ENCODE measurements around the gene BTRC. TPM values are rescaled to one million over a fixed set of nuclear protein-coding genes. Genes with fewer than 3 reads are reported as not detected.
"Not testable (repeated sequence)": the region's sequence is repeated elsewhere in the genome, so short reads cannot be mapped to it uniquely, and the experiment has no call there.

The BTRC gene
- total and polyA plus RNA-seq, 12 donors = 9.5 to 49.9 (median 34.2) TPM

- Histone ChIP-seq H3K4me1 (no peaks in the 10 kb centered on the region), H3K27me3 (no peaks in the 10 kb centered on the region), H3K36me3 (peaks cover 0 to 25% (median 0%) of the 10 kb centered on the region in 9 donors), H3K9me3 (peaks cover 0 to 20% (median 3%) of the 10 kb centered on the region in 11 donors), H3K4me3 (no peak overlapping the region), H3K27ac (no peak overlapping the region)
- DNase-seq = no peak
- intact Hi-C loops (cut with DNase I) = no loop called here
- no peak for TF ChIP-seq CTCF (IDR thresholded peaks at IDR 0.05)
- ATAC-seq = no peak
Measured at GRCh38 chr10:101411598-101411997, 57.6 kb downstream of the BTRC start.

GRCh38 chr10:101414034-101414433 is 60.1 kb downstream of the BTRC start:
- DNase-seq (no peak), ATAC-seq (no peak)
- H3K9me3 ChIP-seq = peaks cover 0 to 20% (median 3%) of the 10 kb centered on the region in 11 donors
- H3K36me3 ChIP-seq = peaks cover 0 to 7% (median 0%) of the 10 kb centered on the region in 9 donors
- no peak for TF ChIP-seq CTCF (IDR thresholded peaks at IDR 0.05)
- no peaks in the 10 kb centered on the region for H3K27me3 ChIP-seq
- no peak overlapping the region for H3K4me3 ChIP-seq
- H3K4me1 ChIP-seq = no peaks in the 10 kb centered on the region
- intact Hi-C loops (cut with DNase I) = no loop called here
- 67 to 70% methylated on average over 2 of the region's 2 CpGs for WGBS, 2 donors
- no peak overlapping the region for H3K27ac ChIP-seq

- no peak overlapping the region for H3K4me3 ChIP-seq
- ATAC-seq (no peak), DNase-seq (no peak)
- no peaks in the 10 kb centered on the region for H3K27me3 ChIP-seq
- H3K36me3 ChIP-seq = peaks cover 0 to 4% (median 0%) of the 10 kb centered on the region in 9 donors
- peaks cover 0 to 8% (median 0%) of the 10 kb centered on the region in 9 donors for H3K4me1 ChIP-seq
- no peak for TF ChIP-seq CTCF (IDR thresholded peaks at IDR 0.05)
- 95 to 96% methylated on average over 3 of the region's 3 CpGs for WGBS, 2 donors
- no peak overlapping the region for H3K27ac ChIP-seq
- H3K9me3 ChIP-seq = peaks cover 0 to 17% (median 3%) of the 10 kb centered on the region in 11 donors
- intact Hi-C loops (cut with DNase I) = no loop called here
Measured at GRCh38 chr10:101415884-101416283, 61.9 kb downstream of the BTRC start.

- 82 to 85% methylated on average over 1 of the region's 1 CpG for WGBS, 2 donors
- DNase-seq, H3K4me1 ChIP-seq, H3K27ac ChIP-seq, H3K9me3 ChIP-seq, H3K27me3 ChIP-seq, H3K4me3 ChIP-seq, H3K36me3 ChIP-seq, ATAC-seq: not testable (repeated sequence)
- intact Hi-C loops (cut with DNase I) = loop anchor here in 1 of 10 donors (5.0 kb wide), 1 partner anchor 50 kb away; no protein-coding TSS in a partner anchor
Measured at GRCh38 chr10:101421967-101422366, 68.0 kb downstream of the BTRC start.

GRCh38 chr10:101425535-101425934 is 71.6 kb downstream of the BTRC start:
- Histone ChIP-seq H3K4me3 (no peak overlapping the region), H3K27ac (no peak overlapping the region), H3K9me3 (no peaks in the 10 kb centered on the region), H3K27me3 (no peaks in the 10 kb centered on the region), H3K36me3 (peaks cover 0 to 6% (median 0%) of the 10 kb centered on the region in 9 donors), H3K4me1 (peaks cover 0 to 6% (median 0%) of the 10 kb centered on the region in 9 donors)
- ATAC-seq (no peak), DNase-seq (no peak)
- TF ChIP-seq CTCF (IDR thresholded peaks at IDR 0.05) = no peak
- 83 to 90% methylated on average over 4 of the region's 4 CpGs for WGBS, 2 donors
- intact Hi-C loops (cut with DNase I) = no loop called here
